HG03378 (cell line): ENCODE data around the gene PPP1R2B.
A peak's percentile ranks its signal among the peaks of the same experiment; 100 is the strongest.
"Not testable (repeated sequence)": the region's sequence is repeated elsewhere in the genome, so short reads cannot be mapped to it uniquely, and the experiment has no call there.

Source experiments
- ATAC-seq: cut with Tn5 transposase; IDR thresholded peaks from one replicate; pipeline ENCODE4 v1.9.1; 2021; ENCODE audit warnings: mild to moderate bottlenecking, moderate library complexity; ENCODE audit not compliant: unreplicated experiment

Gene PPP1R2B

DNA sequence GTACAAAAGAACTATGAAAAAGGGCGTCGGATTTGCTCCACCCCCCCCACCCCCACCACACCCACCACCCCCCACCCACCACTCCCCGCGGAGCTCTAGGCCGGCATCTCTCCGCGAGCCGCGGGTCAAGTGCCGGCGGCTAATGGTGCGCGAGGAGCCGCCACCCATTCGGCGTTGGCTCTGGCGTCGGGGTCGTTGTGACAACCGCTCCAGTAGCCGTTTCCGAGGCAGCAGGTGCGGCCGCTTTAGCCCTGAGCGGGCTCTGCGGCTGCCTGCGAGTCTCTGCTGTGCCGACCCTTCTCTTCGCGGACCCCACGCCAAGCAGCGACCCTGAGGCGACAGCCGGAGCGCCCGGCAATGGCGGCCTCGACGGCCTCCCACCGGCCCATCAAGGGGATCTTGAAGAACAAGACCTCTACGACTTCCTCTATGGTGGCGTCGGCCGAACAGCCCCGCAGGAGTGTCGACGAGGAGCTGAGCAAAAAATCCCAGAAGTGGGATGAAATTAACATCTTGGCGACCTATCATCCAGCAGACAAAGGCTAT lies at the start of gene PPP1R2B:
TSS of gene PPP1R2B (plus strand) at position 90 of the 546 bp plus-strand sequence. CDS start at position 358, 268 bp downstream.
- ATAC-seq, result no peak

DNA sequence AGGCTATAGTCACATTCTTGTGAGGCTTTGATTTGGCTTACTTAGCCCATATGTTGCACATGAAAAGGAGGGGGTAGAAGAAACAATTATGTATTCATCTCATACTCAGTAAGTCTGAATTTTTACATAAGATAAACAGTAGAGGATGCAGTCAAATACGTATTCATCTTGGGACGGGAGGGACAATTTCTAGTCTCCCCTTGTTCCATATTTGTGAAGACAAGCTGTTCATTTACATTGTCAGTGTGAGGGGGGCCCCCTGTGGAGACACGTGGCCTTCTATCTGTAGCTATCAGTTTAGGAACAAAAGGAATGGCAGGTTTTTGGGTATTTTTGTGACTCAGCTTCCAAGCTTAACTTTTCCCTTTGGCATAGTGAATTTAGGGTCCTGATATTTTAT lies 49.2 kb upstream of the PPP1R2B start:
- no peak for ATAC-seq

DNA sequence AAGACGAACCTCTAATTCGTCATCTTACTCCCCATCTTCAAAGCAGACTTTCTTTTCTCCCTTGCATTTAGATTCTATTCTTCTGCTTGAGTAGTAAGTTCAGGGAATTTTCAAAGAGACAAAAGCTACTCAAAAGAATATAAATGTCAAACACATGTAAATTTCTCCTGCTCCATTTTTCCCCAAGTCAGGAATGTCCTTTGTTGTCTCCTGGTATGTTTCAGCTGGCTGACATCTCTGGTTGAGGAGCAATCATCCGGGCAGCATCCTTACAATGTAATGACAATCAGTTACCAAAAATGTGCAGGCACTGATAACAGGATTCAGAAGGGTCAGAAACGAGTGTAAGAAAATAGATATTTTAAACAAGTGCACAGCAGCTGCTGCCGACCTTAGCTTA lies 47.6 kb upstream of the PPP1R2B start:
- ATAC-seq, result no peak

DNA sequence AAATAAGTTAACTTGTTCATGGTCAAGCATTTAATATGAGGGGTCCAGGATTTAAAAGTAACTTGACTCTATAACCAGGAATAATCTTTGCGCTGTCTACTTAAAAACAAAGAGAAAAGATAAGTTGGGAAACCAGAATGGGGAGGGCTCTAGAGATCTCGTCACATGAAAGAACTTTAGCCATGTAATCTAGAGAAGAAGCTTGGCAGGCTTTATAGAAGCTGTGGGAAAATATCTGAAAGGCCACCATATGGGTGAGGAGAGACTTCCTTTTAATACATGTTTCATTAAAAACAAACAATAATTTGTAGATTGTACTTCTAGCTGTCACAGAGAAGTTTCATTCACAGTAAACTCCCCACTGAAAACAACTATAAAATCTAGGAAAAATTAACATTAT lies 46.7 kb upstream of the PPP1R2B start:
- no peak for ATAC-seq

DNA sequence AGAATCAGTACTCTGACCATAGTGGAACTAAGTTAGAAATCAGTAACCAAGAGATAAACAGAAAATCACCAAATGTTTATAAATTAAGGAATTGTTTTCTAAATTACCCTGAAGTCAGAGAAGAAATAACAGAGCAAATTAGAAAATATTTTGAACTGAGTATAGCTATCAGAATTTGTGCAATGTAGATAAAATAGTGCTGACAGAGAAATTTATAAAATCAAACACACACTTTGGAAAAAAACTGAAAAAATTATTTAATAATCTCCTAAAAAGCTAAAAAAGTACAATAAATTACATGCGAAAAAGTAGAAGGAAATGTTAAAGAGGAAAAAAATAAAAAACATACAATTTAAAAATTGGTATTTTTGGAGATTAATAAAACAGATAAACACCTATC lies 37.1 kb upstream of the PPP1R2B start:
- ATAC-seq, result no peak

DNA sequence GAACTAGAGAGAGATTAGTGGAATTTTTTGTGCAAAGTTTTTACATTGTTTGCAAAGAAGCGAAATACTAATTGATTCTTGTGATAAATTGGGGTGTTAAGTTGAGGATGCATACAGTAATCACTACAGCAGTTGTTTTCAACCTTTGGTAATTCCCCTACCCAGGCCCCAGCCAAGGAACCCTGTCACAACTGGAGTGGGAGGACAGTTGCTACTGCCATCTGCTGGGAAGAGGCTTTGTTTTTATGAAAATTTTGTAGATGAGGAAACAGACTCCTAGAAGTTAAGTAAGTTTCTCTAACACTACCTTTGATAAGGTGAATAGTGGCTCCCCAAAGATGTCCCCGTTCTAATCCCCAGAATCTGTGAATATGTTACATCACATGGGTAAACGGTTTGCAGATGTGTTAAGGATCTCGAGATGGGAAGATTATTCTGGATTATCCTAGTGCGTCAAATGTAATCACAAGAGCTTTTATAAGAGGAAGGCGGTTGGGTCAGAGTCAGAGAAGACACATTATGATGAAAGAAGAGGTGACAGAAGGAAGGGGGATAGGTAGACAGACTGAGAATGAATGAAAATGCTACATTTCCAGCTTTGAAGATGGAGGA lies 34.0 kb upstream of the PPP1R2B start:
- peak; percentile 76 for ATAC-seq

DNA sequence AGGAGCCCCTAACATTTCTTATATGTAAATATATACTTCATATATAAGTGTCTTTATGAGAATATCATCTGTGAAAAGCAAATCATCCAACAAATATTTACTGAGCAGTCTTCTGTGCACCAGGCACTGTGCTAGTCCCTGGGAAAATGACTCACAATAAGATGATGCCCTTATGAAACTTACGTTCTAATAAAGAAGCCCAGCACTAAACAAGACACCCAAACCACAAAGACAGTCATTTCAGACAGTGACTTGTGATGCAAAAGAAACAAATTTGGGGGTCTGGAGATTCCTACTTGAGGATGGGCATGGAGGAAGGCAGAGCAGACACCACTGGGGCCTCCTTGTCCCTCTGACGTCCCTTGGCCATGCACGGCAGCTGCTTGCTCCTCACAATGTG lies 30.6 kb upstream of the PPP1R2B start:
- ATAC-seq, result no peak

DNA sequence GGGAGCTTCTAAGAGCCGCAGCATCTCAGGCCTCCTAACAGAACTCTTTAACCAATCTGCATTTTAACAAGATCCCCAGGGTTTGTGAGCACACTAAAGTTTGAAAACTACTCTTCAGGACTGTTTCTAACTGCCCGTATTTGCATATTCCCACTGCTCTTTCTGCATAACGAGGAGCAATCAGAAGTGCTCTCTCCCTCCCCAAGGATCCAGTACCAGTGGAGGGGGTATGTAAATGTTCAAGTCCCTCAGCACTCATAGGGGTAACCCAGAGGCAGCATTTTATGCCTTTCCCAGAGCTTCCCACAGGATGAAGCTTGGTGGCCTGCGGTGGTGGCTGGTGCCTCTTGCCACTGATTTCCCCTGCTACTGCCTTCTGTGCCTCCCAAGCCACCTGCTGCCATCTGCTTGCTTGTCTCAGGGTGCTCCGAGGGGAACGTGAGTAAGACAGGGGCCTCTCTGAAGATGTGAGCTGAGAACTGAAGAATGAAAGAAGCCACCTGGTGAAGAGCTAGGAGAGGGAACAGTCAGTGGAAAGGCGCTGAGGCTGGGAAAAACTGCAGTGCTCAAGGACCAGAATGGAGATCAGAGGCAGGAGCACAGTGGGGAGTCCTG lies 30.0 kb upstream of the PPP1R2B start:
- ATAC-seq, result no peak

DNA sequence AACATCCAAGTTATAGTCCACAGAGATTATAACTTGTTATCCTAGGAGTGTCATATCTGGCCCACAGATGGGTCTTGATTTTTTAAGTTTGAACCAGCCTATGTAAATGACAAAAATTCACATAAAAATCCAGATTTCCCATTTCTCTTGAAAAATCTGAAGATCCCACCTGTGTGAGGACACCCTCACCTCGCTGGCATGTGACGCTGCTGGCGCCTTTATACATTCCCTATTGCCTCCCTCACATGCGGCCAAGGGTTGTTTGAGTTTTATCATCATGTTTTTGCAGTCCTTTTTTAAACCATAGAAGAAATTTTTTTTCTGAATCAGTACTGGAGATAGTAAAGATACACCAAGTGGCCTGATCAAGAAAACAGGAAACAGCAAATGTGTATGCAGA lies 25.9 kb upstream of the PPP1R2B start:
- ATAC-seq, result no peak

DNA sequence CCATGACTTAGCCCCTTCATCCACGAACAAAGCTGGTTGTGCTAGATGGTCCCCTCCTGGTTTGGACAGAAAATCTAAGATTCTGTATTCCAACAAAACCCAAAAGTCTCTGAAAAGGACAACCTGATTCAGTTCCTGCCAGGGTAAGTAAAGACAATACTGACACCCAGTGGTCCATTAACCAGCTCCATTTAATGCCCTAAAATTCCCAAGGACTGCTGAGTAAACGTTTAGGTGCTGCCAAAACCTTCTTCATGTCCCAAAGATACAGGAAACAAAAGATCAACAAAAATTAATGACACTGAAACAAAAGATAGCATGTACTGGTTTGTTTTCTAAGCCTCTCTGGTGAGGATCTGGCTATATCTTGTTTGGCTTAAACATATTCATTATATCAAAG lies 25.3 kb upstream of the PPP1R2B start:
- no peak for ATAC-seq

DNA sequence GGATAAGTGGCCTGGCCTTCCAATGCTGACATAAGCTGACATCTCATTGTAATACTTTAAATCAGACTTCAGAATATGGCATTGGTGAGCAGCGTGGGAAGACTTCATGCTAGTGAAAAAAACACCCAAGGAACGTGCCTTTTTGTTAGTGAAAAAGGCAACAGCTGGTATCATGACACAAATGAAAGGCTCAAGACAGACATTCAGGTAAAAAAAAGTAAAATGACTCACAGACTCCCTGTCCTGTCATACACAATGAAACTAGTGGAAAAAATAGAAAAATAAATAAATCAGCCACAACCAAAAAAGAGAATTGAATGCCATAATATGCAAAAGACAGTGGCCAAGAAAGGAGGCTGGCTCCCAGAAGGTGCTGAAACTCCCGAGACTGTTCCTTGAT lies 24.4 kb upstream of the PPP1R2B start:
- no peak for ATAC-seq

DNA sequence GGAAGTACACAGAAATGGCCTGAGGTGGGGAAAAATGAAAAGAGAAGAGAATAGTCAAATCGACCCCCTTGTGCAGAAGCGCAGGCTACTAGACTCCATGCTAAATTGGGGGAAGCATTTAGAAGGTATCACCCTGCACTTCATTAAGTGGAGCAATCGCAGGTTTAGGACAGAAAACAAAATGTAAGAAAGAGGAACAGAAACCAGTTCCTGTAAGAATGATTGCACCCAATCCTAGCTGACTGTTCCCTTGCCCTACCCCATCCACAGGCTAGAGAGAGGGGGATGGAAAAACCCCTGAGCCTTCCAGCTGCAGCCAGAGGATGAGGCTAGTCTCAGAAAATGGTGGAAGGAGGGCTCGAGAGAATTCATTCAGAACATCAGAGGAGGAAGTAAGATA lies 23.9 kb upstream of the PPP1R2B start:
- peak; percentile 94 for ATAC-seq

DNA sequence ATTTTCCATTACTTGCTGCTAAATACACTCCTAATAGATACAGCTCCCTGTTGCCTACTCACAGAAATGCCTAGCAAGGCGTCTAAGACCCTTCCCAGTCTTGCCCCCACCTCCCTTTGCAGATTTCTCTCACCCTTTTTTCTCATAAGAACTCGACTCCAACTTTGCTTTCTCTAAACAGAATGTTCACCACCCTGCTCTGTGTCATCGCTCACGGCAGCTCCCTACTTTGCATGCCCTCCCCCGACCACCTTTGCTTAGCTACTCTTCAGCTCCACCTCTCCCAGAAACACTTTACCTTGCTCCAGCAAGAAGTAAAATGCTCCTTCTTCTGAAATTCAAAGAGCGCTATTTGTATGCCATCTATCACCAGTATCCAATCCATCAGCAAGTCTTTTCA lies 15.2 kb upstream of the PPP1R2B start:
- ATAC-seq, result no peak

DNA sequence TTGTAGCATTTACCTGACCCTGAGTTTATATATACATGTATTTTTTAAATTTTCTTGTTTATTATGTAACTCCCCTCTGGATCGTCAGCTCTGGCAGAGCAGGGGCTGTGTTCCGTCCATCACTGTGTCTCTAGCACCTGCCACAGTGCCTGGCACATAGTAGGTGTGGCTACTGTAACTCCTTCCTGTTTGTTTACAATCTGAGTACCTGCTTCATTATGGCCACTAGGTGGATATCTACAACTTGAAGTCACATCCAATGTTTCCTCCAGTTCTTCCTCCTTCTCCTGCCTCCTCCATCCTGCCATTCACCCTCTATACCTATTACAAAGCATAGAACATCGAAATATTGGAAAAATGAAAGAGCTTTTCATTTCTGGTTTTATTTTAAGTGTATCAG lies 14.2 kb upstream of the PPP1R2B start:
- no peak for ATAC-seq

DNA sequence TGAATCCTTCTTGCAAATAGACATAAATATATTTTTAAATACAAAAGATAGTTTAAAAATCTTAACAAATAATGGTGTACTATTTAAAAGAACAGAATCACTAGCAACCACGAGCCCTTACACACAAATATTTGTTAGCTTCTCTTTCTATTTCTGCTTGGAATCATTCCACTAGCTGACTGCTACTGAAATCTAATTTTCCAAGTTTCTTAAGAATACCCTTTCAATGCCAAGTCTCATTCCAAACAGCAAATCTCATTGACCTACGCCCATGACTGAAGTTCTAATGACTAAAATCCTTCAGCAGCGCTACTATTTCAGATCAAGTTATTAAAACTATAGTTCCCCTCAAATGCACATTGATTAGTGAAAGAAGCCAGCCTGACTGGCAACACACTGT lies 13.2 kb upstream of the PPP1R2B start:
- ATAC-seq, result no peak

DNA sequence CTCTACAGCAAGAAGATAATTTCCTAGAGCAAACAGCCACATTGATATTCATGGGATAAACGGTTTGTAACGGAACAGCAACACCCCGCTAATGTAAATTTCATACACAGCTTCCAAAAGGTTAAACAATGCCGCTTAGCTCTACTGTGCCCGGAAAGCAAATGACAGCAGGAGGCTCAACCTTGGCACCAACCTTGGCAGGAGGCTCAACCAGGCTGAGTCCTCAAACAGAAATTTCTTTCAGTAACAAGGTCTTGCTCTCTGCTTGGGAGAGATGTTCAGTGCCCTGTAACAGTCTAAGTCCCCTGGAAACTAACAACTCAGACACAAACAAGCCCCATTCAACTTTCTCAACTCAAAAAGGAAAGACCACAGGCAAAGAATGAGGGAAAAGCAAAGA lies 11.1 kb upstream of the PPP1R2B start:
- no peak for ATAC-seq

DNA sequence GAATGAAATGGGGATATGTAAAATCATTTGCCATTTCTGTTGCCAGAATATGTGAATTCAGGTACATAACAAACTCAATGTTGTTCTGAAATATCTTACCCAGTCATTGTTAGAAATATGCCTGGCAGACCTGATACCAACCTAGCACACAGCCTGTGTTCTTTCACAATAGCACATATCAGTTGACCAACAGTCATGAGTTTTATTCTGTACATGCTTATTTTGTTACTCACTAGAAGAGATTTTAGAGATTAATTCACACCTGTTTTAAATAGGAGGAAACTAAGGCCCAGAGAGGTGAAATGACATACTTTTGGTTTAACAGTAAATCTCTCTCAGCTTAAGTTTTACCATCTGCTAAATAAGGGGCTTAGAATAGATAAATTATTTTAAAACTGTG lies 8.4 kb upstream of the PPP1R2B start:
- ATAC-seq, result no peak

DNA sequence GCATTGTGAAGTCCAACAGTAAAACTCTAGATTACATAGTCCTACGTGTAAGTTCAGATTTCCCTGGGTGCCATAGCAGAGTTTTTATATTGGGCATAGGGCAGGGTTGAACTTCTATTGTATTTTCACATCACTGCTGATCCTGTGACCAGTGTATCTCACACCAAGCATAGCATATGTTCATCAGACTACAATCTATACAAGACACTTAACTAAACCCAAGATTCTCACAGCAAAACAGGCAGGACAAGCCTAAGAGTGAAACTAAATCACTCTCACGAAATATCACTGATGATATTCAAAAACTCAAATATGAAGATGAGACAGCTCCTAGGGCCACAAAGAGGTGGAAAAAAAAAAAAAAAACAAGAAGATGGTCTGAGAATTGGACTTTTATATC lies 3.2 kb upstream of the PPP1R2B start:
- ATAC-seq, result no peak

DNA sequence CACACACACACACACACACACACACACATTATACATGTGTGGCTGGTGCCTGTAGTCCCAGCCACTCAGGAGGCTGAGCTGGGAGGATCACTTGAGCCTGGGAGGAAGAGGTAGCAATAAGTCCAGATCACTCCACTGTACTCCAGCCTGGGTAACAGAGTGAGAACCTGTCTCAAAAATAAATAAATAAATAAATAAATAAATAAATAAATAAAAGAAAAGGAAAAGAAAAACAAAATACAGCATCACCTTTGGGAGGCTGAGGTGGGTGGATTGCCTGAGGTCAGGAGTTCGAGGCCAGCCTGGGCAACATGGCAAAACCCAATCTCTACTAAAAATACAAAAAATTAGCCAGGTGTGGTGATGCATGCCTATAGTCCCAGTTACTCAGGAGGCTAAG lies 1.6 kb upstream of the PPP1R2B start:
- not testable (repeated sequence) for ATAC-seq

DNA sequence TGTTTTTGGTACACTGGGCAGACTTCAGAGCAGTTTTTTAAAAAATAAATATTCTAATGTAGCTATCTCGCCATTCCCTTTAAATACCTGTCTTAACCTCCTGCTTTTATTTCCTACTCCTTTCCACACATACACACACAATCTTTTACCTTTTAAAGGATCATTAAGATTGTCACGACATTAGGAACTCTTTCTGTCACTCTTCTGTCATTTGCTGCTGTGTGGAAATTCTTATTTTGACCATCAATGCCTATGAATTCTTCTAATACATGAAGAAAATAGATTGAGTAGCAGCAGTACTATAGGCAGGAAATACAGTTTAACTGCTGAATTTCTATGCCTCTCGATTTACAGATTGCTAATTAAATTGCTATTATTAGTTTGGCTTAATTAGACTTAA lies 1.8 kb downstream of the PPP1R2B start:
- no peak for ATAC-seq

DNA sequence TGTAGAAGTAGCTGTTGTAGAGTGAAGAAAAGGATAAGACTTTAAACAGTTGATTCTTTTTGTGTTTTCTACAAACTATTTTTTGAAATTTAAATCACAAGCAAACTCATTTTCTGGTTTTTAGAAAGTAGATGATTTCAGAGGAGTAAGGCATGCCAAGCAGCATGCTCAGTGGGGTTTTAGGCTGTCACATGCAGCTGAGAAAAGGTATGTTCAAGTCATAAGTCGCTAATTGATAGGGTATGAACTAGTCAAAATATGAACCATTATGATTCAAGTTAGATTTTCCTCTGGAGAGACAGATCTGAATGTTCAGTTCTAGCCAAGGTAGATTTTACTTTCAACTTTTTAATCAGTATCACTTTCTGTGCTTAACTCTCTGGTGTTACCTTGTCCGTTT lies 3.0 kb downstream of the PPP1R2B start:
- ATAC-seq, result not testable (repeated sequence)

DNA sequence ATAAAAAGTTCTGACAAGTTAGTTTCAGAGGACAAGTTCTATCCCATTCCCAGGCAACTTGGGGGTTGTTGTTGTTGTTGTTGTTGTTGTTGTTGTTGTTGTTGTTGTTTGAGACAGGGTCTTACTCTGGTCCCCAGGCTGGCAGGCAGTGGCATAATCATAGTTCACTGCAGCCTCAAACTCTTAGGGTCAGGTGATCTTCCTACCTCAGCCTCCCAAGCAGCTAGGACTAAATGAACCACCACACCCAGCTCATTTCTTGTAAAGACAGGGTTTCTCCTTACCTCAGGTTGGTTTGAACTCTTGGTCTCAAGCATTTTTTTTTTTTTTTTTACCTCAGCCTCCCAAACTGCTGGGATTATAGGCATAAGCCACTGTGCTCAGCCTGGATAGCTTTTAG lies 15.3 kb downstream of the PPP1R2B start:
- no peak for ATAC-seq

DNA sequence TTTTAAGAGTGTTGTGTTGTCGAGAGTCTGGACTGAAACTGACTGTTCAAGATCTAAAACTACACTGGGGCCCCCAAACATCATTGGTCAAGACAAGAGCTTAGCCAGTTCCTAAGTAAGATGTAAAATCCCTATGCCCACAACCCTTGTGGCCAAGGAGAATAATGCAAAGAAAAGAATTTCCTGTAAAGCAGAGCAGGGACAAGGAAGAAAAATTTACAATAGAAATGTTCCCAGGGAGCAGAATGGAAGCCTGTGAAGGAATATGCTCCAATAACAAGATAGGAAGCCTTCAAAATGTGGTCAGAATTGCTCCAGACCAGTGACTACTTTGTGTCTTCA lies 20.4 kb downstream of the PPP1R2B start:
- no peak for ATAC-seq
